WTC11 (cell line): ENCODE results near the gene CCR9. TPM values are rescaled to one million over a fixed set of nuclear protein-coding genes. Genes with fewer than 3 reads are reported as not detected.

Experiments used
- ATAC-seq: fragments of 200-7000 bp; cut with Tn5 transposase; 2 replicates; pipeline ENCODE4 v1.10.0; 2021; ENCODE audit warnings: mild to moderate bottlenecking, moderate library complexity
- CTCF ChIA-PET: fragments of 300-600 bp; sonication (Branson Sonifier 250); formaldehyde crosslinking; loops from one replicate; lab custom pipeline; 2021; ENCODE audit warnings: antibody characterized with exemption; lab: Charles Lee
- POLR2A ChIA-PET: fragments of 350-600 bp; sonication (Branson Sonifier 250); formaldehyde crosslinking; loops from one replicate; lab custom pipeline; 2021; ENCODE audit warnings: antibody characterized with exemption; lab: Charles Lee
- DNase-seq: peaks from one replicate; pipeline ENCODE4 v3.0.0; 2021; ENCODE audit warnings: low spot score
- H3K27ac Mint-ChIP-seq: 2 replicates; pipeline ENCODE4 v1.8.0; 2021; ENCODE audit warnings: mixed read lengths
- H3K27me3 Mint-ChIP-seq: 2 replicates; pipeline ENCODE4 v1.8.0; 2021; ENCODE audit warnings: low read depth, mild to moderate bottlenecking, moderate library complexity, mixed read lengths
- H3K36me3 Mint-ChIP-seq: 2 replicates; pipeline ENCODE4 v1.8.0; 2021; ENCODE audit warnings: mixed read lengths
- H3K4me1 Mint-ChIP-seq: 2 replicates; pipeline ENCODE4 v1.8.0; 2022; ENCODE audit warnings: mixed read lengths
- H3K4me3 Mint-ChIP-seq: 2 replicates; pipeline ENCODE4 v1.8.0; 2021; ENCODE audit warnings: mild to moderate bottlenecking, moderate library complexity, mixed read lengths
- H3K9me3 Mint-ChIP-seq: 2 replicates; pipeline ENCODE4 v1.8.0; 2021; ENCODE audit warnings: mixed read lengths
- CREM ChIP-seq: sonication (generic); formaldehyde crosslinking; IDR thresholded peaks from 2 replicates; pipeline ENCODE4 v1.8.1; 2022; ENCODE audit warnings: mild to moderate bottlenecking, missing genetic modification reagents, moderate library complexity
- EMX1 ChIP-seq: fragments of 250-450 bp; sonication (Bioruptor Pico); IDR thresholded peaks from 2 replicates; pipeline ENCODE4 v1.8.0; 2021; ENCODE audit warnings: mild to moderate bottlenecking
- IRF2 ChIP-seq: sonication (generic); formaldehyde crosslinking; IDR thresholded peaks from 2 replicates; pipeline ENCODE4 v1.8.0; 2022; ENCODE audit warnings: low read depth, missing genetic modification reagents, borderline replicate concordance
- NFYB ChIP-seq: sonication (generic); formaldehyde crosslinking; conservative IDR thresholded peaks from 2 replicates; pipeline ENCODE4 v1.8.0; 2022; ENCODE audit warnings: low read depth, missing genetic modification reagents
- TEAD1 ChIP-seq: sonication (generic); formaldehyde crosslinking; IDR thresholded peaks from 2 replicates; pipeline ENCODE4 v1.8.0; 2022; ENCODE audit warnings: mild to moderate bottlenecking, missing genetic modification reagents
- ZNF423 ChIP-seq: fragments of 250-450 bp; sonication (Bioruptor Pico); IDR thresholded peaks from 2 replicates; pipeline ENCODE4 v2.1.2; 2022; ENCODE audit warnings: mild to moderate bottlenecking, moderate library complexity
- total RNA-seq: library from RNA; stranded (reverse); gene quantifications from 3 replicates; pipeline ENCODE4 v1.2.3, GENCODE V29; 2021
- TF ChIP-seq, protein P1 (sequence below): sonication (generic); formaldehyde crosslinking; IDR thresholded peaks from 2 replicates; pipeline ENCODE4 v1.8.0; 2023; ENCODE audit warnings: missing genetic modification reagents, mild to moderate bottlenecking, borderline replicate concordance
- TF ChIP-seq, protein P2 (sequence below): sonication (generic); formaldehyde crosslinking; IDR thresholded peaks from 2 replicates; pipeline ENCODE4 v1.8.1; 2023; ENCODE audit warnings: mild to moderate bottlenecking, missing genetic modification reagents
- TF ChIP-seq, protein P3 (sequence below): sonication (generic); formaldehyde crosslinking; IDR thresholded peaks from 2 replicates; pipeline ENCODE4 v1.8.1; 2023; ENCODE audit warnings: mild to moderate bottlenecking, missing genetic modification reagents
- TF ChIP-seq, protein P4 (sequence below): sonication (generic); formaldehyde crosslinking; conservative IDR thresholded peaks from 2 replicates; pipeline ENCODE4 v1.8.1; 2022; ENCODE audit warnings: mild to moderate bottlenecking, missing genetic modification reagents
- TF ChIP-seq, protein P5 (sequence below): sonication (generic); formaldehyde crosslinking; IDR thresholded peaks from 2 replicates; pipeline ENCODE4 v1.8.1; 2022; ENCODE audit warnings: low read depth, missing genetic modification reagents, borderline replicate concordance
- TF ChIP-seq, protein P6 (sequence below): sonication (generic); formaldehyde crosslinking; IDR thresholded peaks from 2 replicates; pipeline ENCODE4 v1.8.1; 2023; ENCODE audit warnings: mild to moderate bottlenecking, missing genetic modification reagents, borderline replicate concordance

The CCR9 gene
- total RNA-seq, 1 experiment from 2014 or later, result not detected

DNA sequence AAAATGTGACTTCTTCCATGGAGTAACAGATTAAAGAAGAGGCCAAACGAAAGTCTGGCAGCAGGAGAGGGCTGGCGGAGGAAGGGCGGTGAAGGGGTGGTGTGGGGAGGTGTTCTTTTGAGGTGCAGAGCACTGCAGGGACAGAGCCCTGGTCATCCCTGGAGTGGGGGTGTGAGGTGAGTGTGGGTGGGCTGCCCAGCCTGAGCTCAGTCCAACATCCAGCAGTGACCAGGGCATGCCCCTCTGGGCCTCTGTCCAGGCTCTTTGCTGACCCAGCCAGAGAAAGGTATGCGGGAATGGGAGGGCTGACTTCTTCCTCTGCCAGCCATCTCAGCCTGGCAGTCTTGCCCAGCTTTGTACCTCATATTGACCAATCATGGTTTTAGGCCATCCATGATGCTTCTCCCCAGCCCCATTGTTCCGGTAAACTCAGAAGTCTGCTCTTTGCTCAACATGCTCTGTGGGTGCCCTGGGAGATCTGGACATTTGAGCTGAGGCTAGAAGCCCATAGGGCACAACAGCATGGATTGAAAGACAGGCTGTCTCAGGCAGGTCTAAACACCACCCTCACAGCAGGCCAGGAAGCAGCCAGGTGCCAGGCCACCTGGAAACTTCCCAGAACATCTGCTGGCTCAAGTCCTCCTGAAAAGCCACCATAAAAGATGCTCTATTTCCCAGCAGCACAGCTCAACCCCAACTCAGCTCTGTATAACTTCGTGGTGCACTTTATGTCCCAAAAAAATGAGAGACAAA, 31.0 kb downstream of the CCR9 start (continued):
- TF ChIP-seq, protein P1, sequence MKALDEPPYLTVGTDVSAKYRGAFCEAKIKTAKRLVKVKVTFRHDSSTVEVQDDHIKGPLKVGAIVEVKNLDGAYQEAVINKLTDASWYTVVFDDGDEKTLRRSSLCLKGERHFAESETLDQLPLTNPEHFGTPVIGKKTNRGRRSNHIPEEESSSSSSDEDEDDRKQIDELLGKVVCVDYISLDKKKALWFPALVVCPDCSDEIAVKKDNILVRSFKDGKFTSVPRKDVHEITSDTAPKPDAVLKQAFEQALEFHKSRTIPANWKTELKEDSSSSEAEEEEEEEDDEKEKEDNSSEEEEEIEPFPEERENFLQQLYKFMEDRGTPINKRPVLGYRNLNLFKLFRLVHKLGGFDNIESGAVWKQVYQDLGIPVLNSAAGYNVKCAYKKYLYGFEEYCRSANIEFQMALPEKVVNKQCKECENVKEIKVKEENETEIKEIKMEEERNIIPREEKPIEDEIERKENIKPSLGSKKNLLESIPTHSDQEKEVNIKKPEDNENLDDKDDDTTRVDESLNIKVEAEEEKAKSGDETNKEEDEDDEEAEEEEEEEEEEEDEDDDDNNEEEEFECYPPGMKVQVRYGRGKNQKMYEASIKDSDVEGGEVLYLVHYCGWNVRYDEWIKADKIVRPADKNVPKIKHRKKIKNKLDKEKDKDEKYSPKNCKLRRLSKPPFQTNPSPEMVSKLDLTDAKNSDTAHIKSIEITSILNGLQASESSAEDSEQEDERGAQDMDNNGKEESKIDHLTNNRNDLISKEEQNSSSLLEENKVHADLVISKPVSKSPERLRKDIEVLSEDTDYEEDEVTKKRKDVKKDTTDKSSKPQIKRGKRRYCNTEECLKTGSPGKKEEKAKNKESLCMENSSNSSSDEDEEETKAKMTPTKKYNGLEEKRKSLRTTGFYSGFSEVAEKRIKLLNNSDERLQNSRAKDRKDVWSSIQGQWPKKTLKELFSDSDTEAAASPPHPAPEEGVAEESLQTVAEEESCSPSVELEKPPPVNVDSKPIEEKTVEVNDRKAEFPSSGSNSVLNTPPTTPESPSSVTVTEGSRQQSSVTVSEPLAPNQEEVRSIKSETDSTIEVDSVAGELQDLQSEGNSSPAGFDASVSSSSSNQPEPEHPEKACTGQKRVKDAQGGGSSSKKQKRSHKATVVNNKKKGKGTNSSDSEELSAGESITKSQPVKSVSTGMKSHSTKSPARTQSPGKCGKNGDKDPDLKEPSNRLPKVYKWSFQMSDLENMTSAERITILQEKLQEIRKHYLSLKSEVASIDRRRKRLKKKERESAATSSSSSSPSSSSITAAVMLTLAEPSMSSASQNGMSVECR (CRISPR knock-in tag), result no peak
- TF ChIP-seq, protein P2, sequence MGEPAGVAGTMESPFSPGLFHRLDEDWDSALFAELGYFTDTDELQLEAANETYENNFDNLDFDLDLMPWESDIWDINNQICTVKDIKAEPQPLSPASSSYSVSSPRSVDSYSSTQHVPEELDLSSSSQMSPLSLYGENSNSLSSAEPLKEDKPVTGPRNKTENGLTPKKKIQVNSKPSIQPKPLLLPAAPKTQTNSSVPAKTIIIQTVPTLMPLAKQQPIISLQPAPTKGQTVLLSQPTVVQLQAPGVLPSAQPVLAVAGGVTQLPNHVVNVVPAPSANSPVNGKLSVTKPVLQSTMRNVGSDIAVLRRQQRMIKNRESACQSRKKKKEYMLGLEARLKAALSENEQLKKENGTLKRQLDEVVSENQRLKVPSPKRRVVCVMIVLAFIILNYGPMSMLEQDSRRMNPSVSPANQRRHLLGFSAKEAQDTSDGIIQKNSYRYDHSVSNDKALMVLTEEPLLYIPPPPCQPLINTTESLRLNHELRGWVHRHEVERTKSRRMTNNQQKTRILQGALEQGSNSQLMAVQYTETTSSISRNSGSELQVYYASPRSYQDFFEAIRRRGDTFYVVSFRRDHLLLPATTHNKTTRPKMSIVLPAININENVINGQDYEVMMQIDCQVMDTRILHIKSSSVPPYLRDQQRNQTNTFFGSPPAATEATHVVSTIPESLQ, result no peak

DNA sequence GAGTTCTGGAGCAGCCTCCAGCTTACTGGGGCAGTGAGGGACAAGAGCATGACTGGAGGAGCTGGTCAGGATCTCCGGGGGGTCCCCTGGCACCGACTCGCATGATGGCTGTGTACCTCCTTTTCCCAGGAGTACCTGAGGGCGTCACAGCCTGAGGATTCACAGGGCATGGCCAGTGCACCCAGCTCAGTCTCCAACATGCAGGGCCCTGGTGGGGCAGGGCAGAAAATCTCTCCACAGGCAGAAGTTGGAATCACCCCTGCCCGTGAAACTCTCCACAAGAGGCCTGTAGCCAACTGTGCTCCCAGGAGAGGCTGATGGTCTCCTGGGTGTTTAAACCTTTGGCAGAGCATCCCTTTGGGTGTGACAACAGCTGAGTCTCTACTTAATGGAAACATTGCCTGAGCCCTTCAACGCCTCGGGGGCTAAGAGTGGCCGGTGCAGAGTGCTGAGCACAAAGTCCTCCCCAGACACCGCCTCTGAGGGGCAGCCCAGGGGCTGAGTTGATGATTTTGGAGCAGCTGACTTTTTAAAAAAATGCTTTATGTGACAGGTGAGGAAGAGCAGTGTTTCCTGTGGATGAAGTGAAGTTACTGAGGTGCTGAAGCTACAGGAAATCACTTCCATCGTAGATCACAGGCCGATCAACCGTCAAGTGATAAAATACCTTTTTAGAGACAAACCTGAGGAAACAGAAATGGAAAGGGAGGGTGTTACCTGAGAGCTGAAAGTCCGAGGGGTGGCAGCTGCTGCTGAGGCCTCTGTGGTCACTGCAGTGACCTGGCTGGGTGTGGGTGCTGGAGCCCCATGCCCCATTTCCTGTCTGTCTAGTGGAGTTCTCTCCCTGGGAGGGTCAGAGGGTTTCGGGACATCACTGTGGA, 35.1 kb downstream of the CCR9 start:
- ChIA-PET POLR2A (no interaction called here), CTCF (interaction anchor here (0.7 to 1.5 kb wide), 3 partner anchors 8 to 36 kb away, joined by 3 to 4 read pairs (median 4); no protein-coding TSS in a partner anchor)
- TF ChIP-seq, protein P3, sequence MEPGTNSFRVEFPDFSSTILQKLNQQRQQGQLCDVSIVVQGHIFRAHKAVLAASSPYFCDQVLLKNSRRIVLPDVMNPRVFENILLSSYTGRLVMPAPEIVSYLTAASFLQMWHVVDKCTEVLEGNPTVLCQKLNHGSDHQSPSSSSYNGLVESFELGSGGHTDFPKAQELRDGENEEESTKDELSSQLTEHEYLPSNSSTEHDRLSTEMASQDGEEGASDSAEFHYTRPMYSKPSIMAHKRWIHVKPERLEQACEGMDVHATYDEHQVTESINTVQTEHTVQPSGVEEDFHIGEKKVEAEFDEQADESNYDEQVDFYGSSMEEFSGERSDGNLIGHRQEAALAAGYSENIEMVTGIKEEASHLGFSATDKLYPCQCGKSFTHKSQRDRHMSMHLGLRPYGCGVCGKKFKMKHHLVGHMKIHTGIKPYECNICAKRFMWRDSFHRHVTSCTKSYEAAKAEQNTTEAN, result no peak
- TF ChIP-seq IRF2 (CRISPR knock-in tag), result no peak
- TF ChIP-seq ZNF423 (CRISPR knock-in tag), result no peak
- TF ChIP-seq, protein P4, sequence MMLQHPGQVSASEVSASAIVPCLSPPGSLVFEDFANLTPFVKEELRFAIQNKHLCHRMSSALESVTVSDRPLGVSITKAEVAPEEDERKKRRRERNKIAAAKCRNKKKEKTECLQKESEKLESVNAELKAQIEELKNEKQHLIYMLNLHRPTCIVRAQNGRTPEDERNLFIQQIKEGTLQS (CRISPR knock-in tag), result no peak
- TF ChIP-seq NFYB (CRISPR knock-in tag), result no peak
- TF ChIP-seq, protein P1 (CRISPR knock-in tag), result no peak
- no peak for TF ChIP-seq TEAD1
- TF ChIP-seq, protein P5, sequence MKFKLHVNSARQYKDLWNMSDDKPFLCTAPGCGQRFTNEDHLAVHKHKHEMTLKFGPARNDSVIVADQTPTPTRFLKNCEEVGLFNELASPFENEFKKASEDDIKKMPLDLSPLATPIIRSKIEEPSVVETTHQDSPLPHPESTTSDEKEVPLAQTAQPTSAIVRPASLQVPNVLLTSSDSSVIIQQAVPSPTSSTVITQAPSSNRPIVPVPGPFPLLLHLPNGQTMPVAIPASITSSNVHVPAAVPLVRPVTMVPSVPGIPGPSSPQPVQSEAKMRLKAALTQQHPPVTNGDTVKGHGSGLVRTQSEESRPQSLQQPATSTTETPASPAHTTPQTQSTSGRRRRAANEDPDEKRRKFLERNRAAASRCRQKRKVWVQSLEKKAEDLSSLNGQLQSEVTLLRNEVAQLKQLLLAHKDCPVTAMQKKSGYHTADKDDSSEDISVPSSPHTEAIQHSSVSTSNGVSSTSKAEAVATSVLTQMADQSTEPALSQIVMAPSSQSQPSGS (CRISPR knock-in tag), result no peak
- no peak for TF ChIP-seq EMX1 (CRISPR knock-in tag)
- TF ChIP-seq, protein P6, sequence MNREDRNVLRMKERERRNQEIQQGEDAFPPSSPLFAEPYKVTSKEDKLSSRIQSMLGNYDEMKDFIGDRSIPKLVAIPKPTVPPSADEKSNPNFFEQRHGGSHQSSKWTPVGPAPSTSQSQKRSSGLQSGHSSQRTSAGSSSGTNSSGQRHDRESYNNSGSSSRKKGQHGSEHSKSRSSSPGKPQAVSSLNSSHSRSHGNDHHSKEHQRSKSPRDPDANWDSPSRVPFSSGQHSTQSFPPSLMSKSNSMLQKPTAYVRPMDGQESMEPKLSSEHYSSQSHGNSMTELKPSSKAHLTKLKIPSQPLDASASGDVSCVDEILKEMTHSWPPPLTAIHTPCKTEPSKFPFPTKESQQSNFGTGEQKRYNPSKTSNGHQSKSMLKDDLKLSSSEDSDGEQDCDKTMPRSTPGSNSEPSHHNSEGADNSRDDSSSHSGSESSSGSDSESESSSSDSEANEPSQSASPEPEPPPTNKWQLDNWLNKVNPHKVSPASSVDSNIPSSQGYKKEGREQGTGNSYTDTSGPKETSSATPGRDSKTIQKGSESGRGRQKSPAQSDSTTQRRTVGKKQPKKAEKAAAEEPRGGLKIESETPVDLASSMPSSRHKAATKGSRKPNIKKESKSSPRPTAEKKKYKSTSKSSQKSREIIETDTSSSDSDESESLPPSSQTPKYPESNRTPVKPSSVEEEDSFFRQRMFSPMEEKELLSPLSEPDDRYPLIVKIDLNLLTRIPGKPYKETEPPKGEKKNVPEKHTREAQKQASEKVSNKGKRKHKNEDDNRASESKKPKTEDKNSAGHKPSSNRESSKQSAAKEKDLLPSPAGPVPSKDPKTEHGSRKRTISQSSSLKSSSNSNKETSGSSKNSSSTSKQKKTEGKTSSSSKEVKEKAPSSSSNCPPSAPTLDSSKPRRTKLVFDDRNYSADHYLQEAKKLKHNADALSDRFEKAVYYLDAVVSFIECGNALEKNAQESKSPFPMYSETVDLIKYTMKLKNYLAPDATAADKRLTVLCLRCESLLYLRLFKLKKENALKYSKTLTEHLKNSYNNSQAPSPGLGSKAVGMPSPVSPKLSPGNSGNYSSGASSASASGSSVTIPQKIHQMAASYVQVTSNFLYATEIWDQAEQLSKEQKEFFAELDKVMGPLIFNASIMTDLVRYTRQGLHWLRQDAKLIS (CRISPR knock-in tag), result no peak
- no peak for TF ChIP-seq CREM (CRISPR knock-in tag)
- no peak for DNase-seq
- Mint-ChIP-seq H3K4me1 (no peaks in the 10 kb centered on the region), H3K27me3 (0 out of 2 replicates have a peak, but pooled peaks cover under 1% of the 10 kb centered on the region), H3K4me3 (no peak overlapping the region), H3K27ac (no peak overlapping the region), H3K36me3 (peaks cover 26% of the 10 kb centered on the region), H3K9me3 (no peaks in the 10 kb centered on the region)
- ATAC-seq, result no peak
